Uterus (tissue), 2 donors: ENCODE results near the gene SLX4IP.
"Not testable (repeated sequence)": the region's sequence is repeated elsewhere in the genome, so short reads cannot be mapped to it uniquely, and the experiment has no call there.

Experiments
- CTCF ChIP-seq, 4 experiments: fragments of 200-600 bp in 2 of 4; fragments of 450-650 bp in 2 of 4; sonication (generic) in 2 of 4; IDR thresholded peaks; one replicate each; pipeline ENCODE4 v1.5.1; 2016 to 2019; ENCODE audit warnings: antibody characterized with exemption in 4 of 4, mild to moderate bottlenecking in 2 of 4, moderate library complexity in 1 of 4
- POLR2A ChIP-seq, 2 donors: fragments of 450-650 bp; IDR thresholded peaks; one replicate each; pipeline ENCODE4 v1.6.1; 2016; ENCODE audit warnings: antibody characterized with exemption in 2 of 2, mild to moderate bottlenecking in 1 of 2, moderate library complexity in 1 of 2

- TF ChIP-seq CTCF, POLR2A (IDR thresholded peaks at IDR 0.05): not testable (repeated sequence)
Measured at GRCh38 chr20:10417218-10417617, 17.9 kb upstream of the SLX4IP start.
